ENCODE results near the gene IRAK4.
"Not testable (repeated sequence)": the region's sequence is repeated elsewhere in the genome, so short reads cannot be mapped to it uniquely, and the experiment has no call there.

Gene IRAK4

GRCh38 chr12:43740511-43741100 is 18.1 kb upstream of the IRAK4 start:
- TF ChIP-seq SPI1 (IDR thresholded peaks at IDR 0.05; ENCODE audit: low read depth, low read length) (peak; percentile 65), POU2F2 (IDR thresholded peaks at IDR 0.05; ENCODE audit: low read depth, low read length) (no peak), POLR2A (IDR thresholded peaks at IDR 0.05; ENCODE audit: low read depth, low read length) (no peak), POLR2AphosphoS5 (IDR thresholded peaks at IDR 0.05; ENCODE audit: low read depth, low read length) (no peak), PAX5 (IDR thresholded peaks at IDR 0.05; ENCODE audit: insufficient read depth, low read length, severe bottlenecking) (no peak), TAF1 (IDR thresholded peaks at IDR 0.05; ENCODE audit: low read depth, low read length) (no peak)
- DNase-seq (ENCODE audit: insufficient read length, low spot score): no peak
- no peak for FAIRE-seq

GRCh38 chr12:43742106-43742505 is 16.6 kb upstream of the IRAK4 start:
- DNase-seq (ENCODE audit: insufficient read length, low spot score) (no peak), FAIRE-seq (no peak)
- no peak for TF ChIP-seq PAX5 (IDR thresholded peaks at IDR 0.05; ENCODE audit: insufficient read depth, low read length, severe bottlenecking)
- TF ChIP-seq POLR2A (IDR thresholded peaks at IDR 0.05; ENCODE audit: low read depth, low read length): no peak
- TF ChIP-seq POU2F2 (IDR thresholded peaks at IDR 0.05; ENCODE audit: low read depth, low read length): no peak
- TF ChIP-seq TAF1 (IDR thresholded peaks at IDR 0.05; ENCODE audit: low read depth, low read length): no peak
- TF ChIP-seq SPI1 (IDR thresholded peaks at IDR 0.05; ENCODE audit: low read depth, low read length): no peak
- TF ChIP-seq POLR2AphosphoS5 (IDR thresholded peaks at IDR 0.05; ENCODE audit: low read depth, low read length): no peak

- FAIRE-seq (no peak), DNase-seq (ENCODE audit: insufficient read length, low spot score) (no peak)
- TF ChIP-seq POLR2AphosphoS5 (IDR thresholded peaks at IDR 0.05; ENCODE audit: low read depth, low read length) (no peak), SPI1 (IDR thresholded peaks at IDR 0.05; ENCODE audit: low read depth, low read length) (no peak), POLR2A (IDR thresholded peaks at IDR 0.05; ENCODE audit: low read depth, low read length) (no peak), TAF1 (IDR thresholded peaks at IDR 0.05; ENCODE audit: low read depth, low read length) (no peak), POU2F2 (IDR thresholded peaks at IDR 0.05; ENCODE audit: low read depth, low read length) (no peak), PAX5 (IDR thresholded peaks at IDR 0.05; ENCODE audit: insufficient read depth, low read length, severe bottlenecking) (no peak)
Observed at GRCh38 chr12:43744826-43745225, 13.9 kb upstream of the IRAK4 start.

GRCh38 chr12:43749016-43749415 is 9.7 kb upstream of the IRAK4 start:
- DNase-seq (ENCODE audit: insufficient read length, low spot score) (no peak), FAIRE-seq (no peak)
- TF ChIP-seq SPI1 (IDR thresholded peaks at IDR 0.05; ENCODE audit: low read depth, low read length): no peak
- no peak for TF ChIP-seq PAX5 (IDR thresholded peaks at IDR 0.05; ENCODE audit: insufficient read depth, low read length, severe bottlenecking)
- TF ChIP-seq POU2F2 (IDR thresholded peaks at IDR 0.05; ENCODE audit: low read depth, low read length): no peak
- no peak for TF ChIP-seq TAF1 (IDR thresholded peaks at IDR 0.05; ENCODE audit: low read depth, low read length)
- no peak for TF ChIP-seq POLR2A (IDR thresholded peaks at IDR 0.05; ENCODE audit: low read depth, low read length)
- TF ChIP-seq POLR2AphosphoS5 (IDR thresholded peaks at IDR 0.05; ENCODE audit: low read depth, low read length): no peak

GRCh38 chr12:43750814-43751213 is 7.9 kb upstream of the IRAK4 start:
- FAIRE-seq (no peak), DNase-seq (ENCODE audit: insufficient read length, low spot score) (no peak)
- TF ChIP-seq POLR2A (IDR thresholded peaks at IDR 0.05; ENCODE audit: low read depth, low read length): no peak
- TF ChIP-seq POU2F2 (IDR thresholded peaks at IDR 0.05; ENCODE audit: low read depth, low read length): no peak
- TF ChIP-seq POLR2AphosphoS5 (IDR thresholded peaks at IDR 0.05; ENCODE audit: low read depth, low read length): no peak
- no peak for TF ChIP-seq PAX5 (IDR thresholded peaks at IDR 0.05; ENCODE audit: insufficient read depth, low read length, severe bottlenecking)
- TF ChIP-seq SPI1 (IDR thresholded peaks at IDR 0.05; ENCODE audit: low read depth, low read length): no peak
- no peak for TF ChIP-seq TAF1 (IDR thresholded peaks at IDR 0.05; ENCODE audit: low read depth, low read length)

GRCh38 chr12:43751360-43751759 is 7.4 kb upstream of the IRAK4 start:
- FAIRE-seq: not testable (repeated sequence)

GRCh38 chr12:43754015-43754414 is 4.7 kb upstream of the IRAK4 start:
- TF ChIP-seq SPI1 (IDR thresholded peaks at IDR 0.05; ENCODE audit: low read depth, low read length) (no peak), POU2F2 (IDR thresholded peaks at IDR 0.05; ENCODE audit: low read depth, low read length) (no peak), TAF1 (IDR thresholded peaks at IDR 0.05; ENCODE audit: low read depth, low read length) (no peak), POLR2AphosphoS5 (IDR thresholded peaks at IDR 0.05; ENCODE audit: low read depth, low read length) (no peak), POLR2A (IDR thresholded peaks at IDR 0.05; ENCODE audit: low read depth, low read length) (no peak), PAX5 (IDR thresholded peaks at IDR 0.05; ENCODE audit: insufficient read depth, low read length, severe bottlenecking) (no peak)
- DNase-seq (ENCODE audit: insufficient read length, low spot score) (no peak), FAIRE-seq (no peak)

More at GRCh38 chr12:43751360-43751759, 7.4 kb upstream of the IRAK4 start:
- DNase-seq (ENCODE audit: insufficient read length, low spot score): not testable (repeated sequence)

GRCh38 chr12:43758247-43758727 is 464 bp upstream of the IRAK4 start:
- FAIRE-seq: no peak
- TF ChIP-seq PAX5 (IDR thresholded peaks at IDR 0.05; ENCODE audit: insufficient read depth, low read length, severe bottlenecking) (no peak), POU2F2 (IDR thresholded peaks at IDR 0.05; ENCODE audit: low read depth, low read length) (no peak), TAF1 (IDR thresholded peaks at IDR 0.05; ENCODE audit: low read depth, low read length) (no peak), SPI1 (IDR thresholded peaks at IDR 0.05; ENCODE audit: low read depth, low read length) (no peak), POLR2A (IDR thresholded peaks at IDR 0.05; ENCODE audit: low read depth, low read length) (no peak), POLR2AphosphoS5 (IDR thresholded peaks at IDR 0.05; ENCODE audit: low read depth, low read length) (no peak)
- peak; percentile 7 for DNase-seq (ENCODE audit: insufficient read length, low spot score)

- no peak for TF ChIP-seq POU2F2 (IDR thresholded peaks at IDR 0.05; ENCODE audit: low read depth, low read length)
- no peak for TF ChIP-seq POLR2AphosphoS5 (IDR thresholded peaks at IDR 0.05; ENCODE audit: low read depth, low read length)
- no peak for TF ChIP-seq TAF1 (IDR thresholded peaks at IDR 0.05; ENCODE audit: low read depth, low read length)
- no peak for TF ChIP-seq POLR2A (IDR thresholded peaks at IDR 0.05; ENCODE audit: low read depth, low read length)
- no peak for TF ChIP-seq PAX5 (IDR thresholded peaks at IDR 0.05; ENCODE audit: insufficient read depth, low read length, severe bottlenecking)
- no peak for TF ChIP-seq SPI1 (IDR thresholded peaks at IDR 0.05; ENCODE audit: low read depth, low read length)
- DNase-seq (ENCODE audit: insufficient read length, low spot score): no peak
- no peak for FAIRE-seq
Observed at GRCh38 chr12:43760396-43760795, 1.6 kb downstream of the IRAK4 start.

- no peak for FAIRE-seq
- TF ChIP-seq POU2F2 (IDR thresholded peaks at IDR 0.05; ENCODE audit: low read depth, low read length) (no peak), POLR2AphosphoS5 (IDR thresholded peaks at IDR 0.05; ENCODE audit: low read depth, low read length) (no peak), POLR2A (IDR thresholded peaks at IDR 0.05; ENCODE audit: low read depth, low read length) (no peak), TAF1 (IDR thresholded peaks at IDR 0.05; ENCODE audit: low read depth, low read length) (no peak), PAX5 (IDR thresholded peaks at IDR 0.05; ENCODE audit: insufficient read depth, low read length, severe bottlenecking) (no peak), SPI1 (IDR thresholded peaks at IDR 0.05; ENCODE audit: low read depth, low read length) (no peak)
Observed at GRCh38 chr12:43761500-43761899, 2.7 kb downstream of the IRAK4 start.

More at GRCh38 chr12:43761500-43761899, 2.7 kb downstream of the IRAK4 start:
- no peak for DNase-seq (ENCODE audit: insufficient read length, low spot score)

Data from GM12891 (cell line).